Activated naive CD4-positive, alpha-beta T cell treated with anti-CD3 and anti-CD28 coated beads for 36 hours (primary cell): ENCODE data around the gene RIOK2. TPM values are rescaled to one million over a fixed set of nuclear protein-coding genes. Genes with fewer than 3 reads are reported as not detected.
"Not testable (repeated sequence)": the region's sequence is repeated elsewhere in the genome, so short reads cannot be mapped to it uniquely, and the experiment has no call there.

Experiments
- CTCF ChIA-PET: fragments of 350-600 bp; sonication (Branson Sonifier 250); formaldehyde crosslinking; loops from one replicate; lab custom pipeline; 2021; ENCODE audit warnings: antibody characterized with exemption; lab: Charles Lee
- DNase-seq: peaks from one replicate; pipeline ENCODE4 v3.0.0-alpha.2; 2020
- H3K27ac Mint-ChIP-seq: one replicate; pipeline ENCODE4 v1.8.0; 2021; ENCODE audit warnings: mild to moderate bottlenecking, mixed read lengths
- H3K27me3 Mint-ChIP-seq: one replicate; pipeline ENCODE4 v1.8.0; 2021; ENCODE audit warnings: low read depth, mixed read lengths
- H3K36me3 Mint-ChIP-seq: one replicate; pipeline ENCODE4 v1.8.0; 2021; ENCODE audit warnings: low read depth, mixed read lengths
- H3K4me1 Mint-ChIP-seq: one replicate; pipeline ENCODE4 v1.8.0; 2021; ENCODE audit warnings: low read depth, mixed read lengths
- H3K4me3 Mint-ChIP-seq: one replicate; pipeline ENCODE4 v1.8.0; 2021; ENCODE audit warnings: mild to moderate bottlenecking, moderate library complexity, mixed read lengths
- H3K9me3 Mint-ChIP-seq: one replicate; pipeline ENCODE4 v1.8.0; 2021; ENCODE audit warnings: mixed read lengths
- intact Hi-C: fragments of 100-400 bp; cut with micrococcal nuclease; formaldehyde crosslinking; loops from one replicate; pipeline ENCODE4 v1.15.1; 2023
- total RNA-seq, 2 experiments: library from RNA; stranded (reverse); gene quantifications; one replicate each; pipeline ENCODE4 v1.2.3, GENCODE V29; 2021

The RIOK2 gene
- total RNA-seq, 2 experiments from 2014 or later = 29.1 to 32.0 TPM

- H3K4me1 Mint-ChIP-seq = no peaks in the 10 kb centered on the region
- H3K4me3 Mint-ChIP-seq = no peak overlapping the region
- no peak overlapping the region for H3K27ac Mint-ChIP-seq
- H3K9me3 Mint-ChIP-seq = no peaks in the 10 kb centered on the region
- no peaks in the 10 kb centered on the region for H3K36me3 Mint-ChIP-seq
- intact Hi-C loops = loop anchor here (5.0 kb wide), 2 partner anchors 94 to 529 kb away; no protein-coding TSS in a partner anchor
- no peak for DNase-seq
- peaks cover 6% of the 10 kb centered on the region for H3K27me3 Mint-ChIP-seq
- CTCF ChIA-PET = interaction anchor here (0.5 to 3.2 kb wide), 16 partner anchors 8 to 392 kb away, joined by 3 to 43 read pairs (median 6); no protein-coding TSS in a partner anchor
These were observed 41.5 kb downstream of the RIOK2 start for GRCh38 chr5:97141539-97141938.

DNA sequence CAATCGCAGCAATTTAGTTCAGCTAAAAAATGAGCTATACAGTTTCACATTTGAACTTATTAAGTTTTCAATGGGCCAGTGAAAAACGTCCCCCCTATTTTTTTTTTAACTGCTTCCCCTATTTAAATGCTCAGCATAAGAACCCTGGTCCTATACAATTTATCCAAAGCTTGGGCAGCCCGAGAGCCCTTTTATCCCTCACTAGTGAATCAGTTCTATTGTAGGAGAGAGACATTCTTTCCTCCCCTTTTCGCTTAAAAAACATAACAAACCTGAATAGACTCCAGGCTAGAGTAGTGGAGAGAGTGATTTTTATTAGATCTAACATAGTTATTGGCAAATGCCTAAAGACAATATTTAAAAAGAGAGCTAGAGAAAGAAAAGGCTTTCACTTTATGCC is 42.0 kb downstream of the RIOK2 start:
- Mint-ChIP-seq H3K27ac (no peak overlapping the region), H3K27me3 (peaks cover 6% of the 10 kb centered on the region), H3K4me3 (no peak overlapping the region), H3K9me3 (no peaks in the 10 kb centered on the region), H3K36me3 (no peaks in the 10 kb centered on the region), H3K4me1 (no peaks in the 10 kb centered on the region)
- intact Hi-C loops = loop anchor here (5.0 kb wide), 2 partner anchors 94 to 529 kb away; no protein-coding TSS in a partner anchor
- CTCF ChIA-PET = interaction anchor here (0.6 to 3.2 kb wide), 10 partner anchors 11 to 389 kb away, joined by 3 to 43 read pairs (median 10); no protein-coding TSS in a partner anchor
- DNase-seq = no peak

DNA sequence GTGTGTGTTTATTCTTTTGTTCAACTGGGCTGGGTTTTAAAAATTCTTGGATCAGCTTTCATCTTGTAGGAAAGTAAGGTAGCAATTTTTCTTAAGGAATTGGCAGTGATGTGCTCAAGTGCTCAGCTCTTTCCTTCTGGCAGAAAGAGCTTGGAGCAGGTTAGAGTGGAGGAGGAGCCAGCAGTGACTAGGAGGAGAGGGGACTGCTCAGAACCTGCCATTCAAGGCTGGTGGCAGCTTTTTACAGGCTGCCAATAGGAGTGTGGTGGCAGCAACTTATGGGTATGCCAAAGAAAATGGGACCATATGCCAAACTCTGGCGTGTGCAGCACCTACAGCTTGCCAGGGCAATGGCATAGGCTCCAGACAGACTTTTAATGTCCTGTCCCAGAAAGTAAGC is 42.8 kb downstream of the RIOK2 start:
- not testable (repeated sequence) for H3K4me1 Mint-ChIP-seq, H3K27me3 Mint-ChIP-seq, DNase-seq, H3K36me3 Mint-ChIP-seq, H3K27ac Mint-ChIP-seq, H3K4me3 Mint-ChIP-seq, H3K9me3 Mint-ChIP-seq
- intact Hi-C loops = loop anchor here (5.0 kb wide), 2 partner anchors 93 to 528 kb away; no protein-coding TSS in a partner anchor
- CTCF ChIA-PET = interaction anchor here (0.6 to 3.2 kb wide), 7 partner anchors 12 to 272 kb away, joined by 3 to 43 read pairs (median 4); no protein-coding TSS in a partner anchor

DNA sequence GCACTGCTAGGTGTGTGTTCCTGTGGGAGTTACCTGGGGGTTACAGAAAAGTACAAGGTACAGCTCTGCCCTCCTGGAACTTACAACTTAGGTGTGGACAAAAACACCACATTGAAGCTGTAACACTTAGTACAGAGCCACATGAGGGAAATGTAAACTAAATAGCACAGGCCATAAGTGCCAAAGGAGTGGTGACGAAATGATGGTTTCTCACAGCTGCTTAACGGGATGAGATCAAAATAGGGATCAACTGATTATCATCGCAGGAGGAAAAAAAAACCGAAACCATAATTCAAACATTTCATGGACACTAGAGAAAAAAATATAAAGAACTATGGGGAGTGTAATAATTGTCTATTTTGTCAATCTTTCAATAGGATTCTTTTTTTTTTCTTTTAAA is 46.6 kb downstream of the RIOK2 start:
- no peak for DNase-seq
- Mint-ChIP-seq H3K36me3 (no peaks in the 10 kb centered on the region), H3K4me1 (peaks cover 5% of the 10 kb centered on the region), H3K9me3 (no peaks in the 10 kb centered on the region), H3K4me3 (no peak overlapping the region), H3K27me3 (peaks cover 6% of the 10 kb centered on the region), H3K27ac (no peak overlapping the region)
- intact Hi-C loops = no loop called here
- CTCF ChIA-PET = interaction anchor here (1.2 kb wide), 2 partner anchors 140 to 332 kb away, joined by 3 read pairs; no protein-coding TSS in a partner anchor

DNA sequence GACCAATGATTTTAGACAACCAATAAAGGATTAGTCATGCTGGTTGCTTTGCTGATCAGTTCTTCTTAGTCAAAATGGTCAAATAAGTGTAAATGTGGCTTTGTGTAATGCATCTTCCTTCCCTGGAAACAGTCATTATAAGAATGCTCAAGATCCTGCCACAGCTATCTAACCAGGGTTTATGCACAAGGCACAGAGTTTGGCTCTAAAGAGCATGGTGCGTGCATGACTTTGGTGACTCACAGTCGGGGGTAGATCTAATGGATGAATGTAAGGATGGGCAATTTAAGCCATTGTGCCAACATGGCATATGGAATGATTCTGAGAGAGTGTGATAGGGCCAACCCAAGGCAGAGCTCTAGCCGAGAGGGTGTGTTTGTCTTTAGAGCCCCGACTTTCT is 47.2 kb downstream of the RIOK2 start:
- Mint-ChIP-seq H3K4me3 (no peak overlapping the region), H3K36me3 (no peaks in the 10 kb centered on the region), H3K9me3 (no peaks in the 10 kb centered on the region), H3K27me3 (peaks cover 6% of the 10 kb centered on the region), H3K4me1 (peaks cover 5% of the 10 kb centered on the region), H3K27ac (no peak overlapping the region)
- intact Hi-C loops = no loop called here
- DNase-seq = no peak
- CTCF ChIA-PET = interaction anchor here (0.8 to 1.2 kb wide), 3 partner anchors 26 to 331 kb away, joined by 3 to 4 read pairs (median 3); no protein-coding TSS in a partner anchor

DNA sequence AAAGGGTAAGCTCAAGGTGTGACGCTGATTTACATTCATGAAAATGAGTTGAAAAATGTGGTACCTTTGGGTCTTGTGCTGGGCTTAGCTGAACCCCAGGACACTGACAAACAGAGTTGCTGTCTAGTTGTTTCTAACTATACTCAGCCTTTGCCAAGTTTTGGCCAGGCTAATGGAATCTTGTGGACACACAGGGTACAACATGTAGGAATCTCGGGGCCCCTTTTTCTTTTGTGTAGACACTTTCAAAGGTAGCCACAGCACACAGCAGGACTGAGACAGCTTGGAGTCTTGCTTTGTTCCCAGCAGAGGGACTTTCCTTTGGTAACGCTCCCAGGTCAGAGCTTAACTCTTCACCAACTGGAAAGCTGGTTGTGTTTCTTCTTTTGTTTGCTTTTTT is 48.4 kb downstream of the RIOK2 start:
- no peak for DNase-seq
- Mint-ChIP-seq H3K27me3 (peaks cover 4% of the 10 kb centered on the region), H3K27ac (no peak overlapping the region), H3K36me3 (no peaks in the 10 kb centered on the region), H3K4me1 (peaks cover 5% of the 10 kb centered on the region), H3K9me3 (no peaks in the 10 kb centered on the region), H3K4me3 (no peak overlapping the region)
- intact Hi-C loops = no loop called here
- CTCF ChIA-PET = interaction anchor here (0.9 to 2.2 kb wide), 3 partner anchors 8 to 39 kb away, joined by 4 to 10 read pairs (median 8); partner anchors contain the start of gene LIX1

DNA sequence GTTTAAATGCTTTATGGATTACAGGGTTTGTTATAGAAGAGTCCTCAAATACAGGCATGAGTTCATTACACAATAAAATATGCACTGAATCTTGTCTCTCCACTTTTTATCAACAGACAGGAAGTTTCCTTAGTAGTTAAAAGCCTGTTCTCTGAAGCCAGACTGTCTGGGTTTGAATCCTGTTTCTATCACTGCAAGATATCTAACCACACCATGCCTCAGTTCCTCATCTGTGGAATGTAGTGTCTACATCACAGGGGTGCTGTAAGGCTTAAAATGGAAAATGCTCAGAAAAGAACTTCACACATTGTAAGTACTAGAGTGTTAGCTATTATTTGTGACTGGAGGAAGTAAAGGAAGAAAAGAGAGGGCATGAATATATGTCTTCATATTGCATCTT is 49.9 kb downstream of the RIOK2 start:
- Mint-ChIP-seq H3K4me3 (no peak overlapping the region), H3K36me3 (no peaks in the 10 kb centered on the region), H3K27me3 (peaks cover 5% of the 10 kb centered on the region), H3K27ac (no peak overlapping the region), H3K4me1 (peaks cover 5% of the 10 kb centered on the region), H3K9me3 (no peaks in the 10 kb centered on the region)
- DNase-seq = no peak
- intact Hi-C loops = no loop called here
- CTCF ChIA-PET = interaction anchor here (1.3 to 2.2 kb wide), 3 partner anchors 9 to 264 kb away, joined by 4 to 10 read pairs (median 8); partner anchors contain the start of gene LIX1

DNA sequence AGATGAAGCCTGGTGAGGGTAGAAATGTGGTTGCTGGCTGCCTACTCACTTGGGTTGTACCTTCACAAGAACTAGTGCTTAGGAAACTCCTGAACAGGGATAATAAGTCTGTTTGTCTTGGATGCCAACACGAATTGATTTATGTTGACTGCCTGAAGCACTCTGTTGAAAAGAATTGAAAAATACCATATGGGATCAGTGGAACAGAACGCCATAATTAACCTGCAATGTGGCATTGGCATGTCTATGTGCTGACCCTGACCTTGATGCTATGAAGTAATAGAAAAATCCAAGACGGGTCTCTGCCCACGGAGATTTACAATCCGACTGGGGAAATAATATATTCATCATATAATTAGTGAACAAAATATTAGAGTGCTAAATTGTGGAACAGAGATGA is 51.1 kb downstream of the RIOK2 start:
- CTCF ChIA-PET = no interaction called here
- DNase-seq = no peak
- Mint-ChIP-seq H3K4me3 (no peak overlapping the region), H3K27me3 (peaks cover 5% of the 10 kb centered on the region), H3K9me3 (no peaks in the 10 kb centered on the region), H3K4me1 (peaks cover 5% of the 10 kb centered on the region), H3K27ac (no peak overlapping the region), H3K36me3 (no peaks in the 10 kb centered on the region)
- intact Hi-C loops = no loop called here

DNA sequence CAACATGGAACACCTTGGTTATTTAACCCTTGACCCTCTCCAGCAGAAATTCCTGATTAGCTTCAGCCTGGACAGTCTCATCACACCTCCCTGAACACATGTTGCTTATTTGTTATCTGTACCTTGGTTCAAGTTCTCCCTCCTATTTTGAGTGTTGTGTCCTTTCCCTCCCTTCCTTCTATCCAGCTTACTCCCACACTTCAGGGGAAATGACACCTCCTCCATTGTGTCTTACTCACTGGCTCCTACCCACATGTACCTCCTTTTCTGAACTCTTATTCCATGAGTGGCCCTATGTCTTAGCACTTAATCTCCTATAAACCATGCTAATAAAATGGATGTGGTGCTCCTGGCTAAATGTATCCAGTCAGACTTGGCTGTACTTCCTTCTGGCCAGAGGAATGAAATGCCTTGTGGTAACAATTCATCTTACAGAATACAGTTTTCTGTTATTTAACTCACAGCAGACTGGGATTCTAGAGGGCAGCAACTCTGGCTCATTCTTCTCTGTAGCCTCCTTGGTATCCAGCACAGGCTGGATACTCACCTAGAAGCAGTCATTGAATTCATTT is 51.8 kb downstream of the RIOK2 start:
- H3K36me3 Mint-ChIP-seq = no peaks in the 10 kb centered on the region
- no peak overlapping the region for H3K4me3 Mint-ChIP-seq
- DNase-seq = no peak
- intact Hi-C loops = no loop called here
- no peaks in the 10 kb centered on the region for H3K9me3 Mint-ChIP-seq
- CTCF ChIA-PET = no interaction called here
- no peak overlapping the region for H3K27ac Mint-ChIP-seq
- H3K27me3 Mint-ChIP-seq = peaks cover 5% of the 10 kb centered on the region
- peaks cover 5% of the 10 kb centered on the region for H3K4me1 Mint-ChIP-seq

- Mint-ChIP-seq H3K36me3 (no peaks in the 10 kb centered on the region), H3K4me3 (no peak overlapping the region), H3K4me1 (no peaks in the 10 kb centered on the region), H3K27me3 (peaks cover 10% of the 10 kb centered on the region), H3K9me3 (no peaks in the 10 kb centered on the region), H3K27ac (no peak overlapping the region)
- intact Hi-C loops = no loop called here
- DNase-seq = no peak
- CTCF ChIA-PET = interaction anchor here (0.9 to 1.4 kb wide), 4 partner anchors 12 to 259 kb away, joined by 3 to 8 read pairs (median 3); partner anchors contain the start of gene LIX1
These were observed 55.3 kb downstream of the RIOK2 start for GRCh38 chr5:97127727-97128126.

DNA sequence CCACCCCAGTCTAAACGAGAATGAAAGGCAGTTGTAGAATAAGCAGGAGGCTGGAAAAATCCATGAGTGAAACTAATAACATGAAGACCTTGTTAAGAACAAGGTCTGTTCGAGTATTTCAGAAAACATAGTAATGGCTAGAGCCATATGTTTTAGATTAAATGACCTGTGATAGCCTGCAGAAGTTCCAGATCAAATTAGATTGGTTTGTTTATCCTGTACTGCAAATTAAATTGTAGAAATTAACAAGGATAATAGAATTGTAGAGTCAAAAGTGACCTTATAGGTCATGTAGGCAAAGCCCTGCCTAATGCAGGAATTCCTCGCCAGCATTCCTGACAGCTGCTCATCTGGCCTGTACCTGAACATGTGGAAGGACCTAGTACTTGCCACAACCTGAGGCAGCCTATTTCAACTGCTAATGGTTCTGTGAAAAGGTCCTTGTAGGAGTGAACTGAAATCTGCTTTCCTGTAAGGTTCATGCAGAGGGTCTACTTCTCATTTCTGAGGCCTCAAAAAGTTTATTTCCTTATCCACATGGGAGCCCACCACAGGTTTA is 57.8 kb downstream of the RIOK2 start:
- DNase-seq = no peak
- no peaks in the 10 kb centered on the region for H3K4me1 Mint-ChIP-seq
- H3K27ac Mint-ChIP-seq = no peak overlapping the region
- no peaks in the 10 kb centered on the region for H3K36me3 Mint-ChIP-seq
- peaks cover 10% of the 10 kb centered on the region for H3K27me3 Mint-ChIP-seq
- H3K9me3 Mint-ChIP-seq = no peaks in the 10 kb centered on the region
- CTCF ChIA-PET = no interaction called here
- intact Hi-C loops = no loop called here
- no peak overlapping the region for H3K4me3 Mint-ChIP-seq

DNA sequence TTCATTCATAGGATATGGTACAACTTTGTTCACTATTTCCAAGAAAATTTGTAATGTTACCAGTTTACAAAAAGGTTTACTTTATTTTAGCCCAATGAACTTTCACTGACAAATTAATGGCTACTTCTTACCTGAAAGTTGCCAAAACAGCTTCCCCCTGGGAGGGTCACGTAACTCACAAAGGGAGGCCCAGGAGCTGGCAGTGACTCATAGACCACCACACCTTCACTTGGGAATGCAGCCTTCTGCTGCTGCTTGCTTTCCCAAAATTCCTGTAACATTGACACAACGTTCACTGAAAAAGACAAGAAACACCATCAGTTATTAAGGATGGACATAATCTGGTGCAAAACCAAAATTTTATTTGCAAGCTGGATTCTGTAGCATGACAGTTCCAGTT is 58.7 kb downstream of the RIOK2 start:
- Mint-ChIP-seq H3K4me3 (no peak overlapping the region), H3K36me3 (no peaks in the 10 kb centered on the region), H3K4me1 (no peaks in the 10 kb centered on the region), H3K27ac (no peak overlapping the region), H3K9me3 (no peaks in the 10 kb centered on the region), H3K27me3 (peaks cover 10% of the 10 kb centered on the region)
- intact Hi-C loops = no loop called here
- CTCF ChIA-PET = no interaction called here
- DNase-seq = no peak
